ENCODE results near the gene CABP2. TPM values are rescaled to one million over a fixed set of nuclear protein-coding genes. Genes with fewer than 3 reads are reported as not detected.
A peak's percentile ranks its signal among the peaks of the same experiment; 100 is the strongest.

The CABP2 gene
- total RNA-seq, 1 donor from 2014 or later = not detected

DNA sequence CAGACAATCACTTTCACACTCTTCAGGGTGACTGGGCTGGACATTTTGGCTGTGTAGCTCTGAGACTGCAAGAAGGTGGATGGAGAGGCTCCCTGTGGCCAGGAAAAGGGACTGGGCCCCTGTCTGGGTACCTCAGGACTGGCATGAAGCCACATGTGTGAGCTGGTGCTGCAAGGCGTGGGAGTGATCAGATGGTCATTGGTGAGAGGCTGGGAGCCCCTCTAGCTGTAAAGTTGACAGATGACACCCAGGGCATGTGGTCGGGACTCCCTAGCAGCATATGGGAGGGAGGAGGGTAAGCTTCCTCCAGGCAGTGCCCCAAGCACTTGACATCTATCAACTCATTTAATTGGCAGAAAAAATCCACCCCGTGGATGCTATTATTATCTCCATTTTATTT, 18.9 kb upstream of the CABP2 start:
- DNase-seq (ENCODE audit: low spot score) (no peak), ATAC-seq (no peak)
- intact Hi-C loops (cut with DNase I) = no loop called here

DNA sequence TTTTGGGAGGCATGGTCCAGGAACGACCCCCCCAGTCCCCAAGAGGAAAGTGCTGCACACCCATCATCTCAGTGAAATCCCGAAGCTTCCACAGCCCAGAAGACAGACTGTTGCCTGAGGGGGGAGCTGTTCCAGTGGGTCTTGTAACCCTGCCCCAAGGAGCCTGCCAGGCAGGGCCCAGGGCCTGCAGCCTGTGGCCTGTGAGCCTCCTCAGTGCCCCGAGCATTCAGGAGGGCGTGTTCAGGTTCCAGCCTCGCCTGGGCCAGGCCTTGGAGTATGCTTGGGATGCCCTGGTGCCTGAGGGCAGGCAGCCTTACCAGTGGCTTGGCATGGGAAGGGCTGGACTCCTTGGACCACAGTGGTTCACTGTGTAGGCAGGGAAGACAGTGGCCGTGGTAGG, 18.0 kb upstream of the CABP2 start:
- DNase-seq (ENCODE audit: low spot score) (no peak), ATAC-seq (no peak)
- intact Hi-C loops (cut with DNase I) = no loop called here

DNA sequence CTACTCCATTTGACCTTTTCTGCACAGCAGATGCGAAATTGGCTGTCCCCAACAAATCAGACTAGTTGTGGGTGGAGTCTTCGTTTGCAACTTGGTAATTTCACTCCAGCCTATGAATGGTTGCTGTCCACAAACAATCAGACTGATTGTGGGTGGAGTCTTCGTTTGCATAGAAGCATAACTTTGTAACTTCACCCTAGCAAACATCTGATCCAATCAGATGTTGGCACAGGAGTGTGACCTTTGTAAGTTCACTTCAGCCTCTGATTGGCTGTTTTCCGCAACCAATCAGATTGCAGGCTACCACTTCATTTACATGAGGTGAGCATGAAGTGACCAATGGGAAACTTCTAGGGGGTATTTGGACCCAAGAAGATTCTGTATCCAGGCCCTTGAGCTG, 16.3 kb upstream of the CABP2 start:
- no peak for DNase-seq (ENCODE audit: low spot score)
- ATAC-seq = no peak
- intact Hi-C loops (cut with DNase I) = no loop called here

DNA sequence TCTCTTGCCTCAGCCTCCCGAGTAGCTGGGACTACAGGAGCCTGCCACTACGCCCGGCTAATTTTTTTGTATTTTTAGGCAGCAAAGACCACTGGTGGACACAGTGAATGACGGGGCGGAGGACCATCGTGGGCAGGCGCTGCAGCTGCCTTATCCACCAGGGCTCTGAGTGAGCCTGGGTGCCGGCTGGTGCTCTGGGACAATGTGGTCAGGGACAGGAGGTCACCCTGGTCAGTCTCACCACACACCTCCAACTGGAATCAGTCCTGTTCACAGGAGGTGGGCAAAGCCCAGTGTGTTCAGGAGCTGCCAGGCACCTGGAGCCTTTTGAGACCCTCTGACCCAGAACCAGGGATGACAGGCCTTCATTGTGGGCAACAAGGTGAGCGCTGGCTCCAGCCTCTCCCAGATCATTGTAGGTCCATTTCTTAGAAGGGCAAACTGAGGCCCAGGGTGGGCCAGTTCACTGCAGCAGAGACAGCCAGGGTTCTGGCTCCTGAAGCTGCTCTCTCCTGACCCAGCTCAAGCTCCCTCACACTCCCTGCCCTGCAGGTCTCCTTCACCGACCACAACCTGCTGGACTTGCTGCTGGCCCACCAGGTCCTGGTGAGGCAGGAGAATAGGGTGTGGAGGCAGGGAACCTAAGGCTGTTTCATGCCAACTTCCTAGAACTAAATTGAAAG, 15.7 kb upstream of the CABP2 start:
- no peak for DNase-seq (ENCODE audit: low spot score)
- intact Hi-C loops (cut with DNase I) = no loop called here
- ATAC-seq = no peak

DNA sequence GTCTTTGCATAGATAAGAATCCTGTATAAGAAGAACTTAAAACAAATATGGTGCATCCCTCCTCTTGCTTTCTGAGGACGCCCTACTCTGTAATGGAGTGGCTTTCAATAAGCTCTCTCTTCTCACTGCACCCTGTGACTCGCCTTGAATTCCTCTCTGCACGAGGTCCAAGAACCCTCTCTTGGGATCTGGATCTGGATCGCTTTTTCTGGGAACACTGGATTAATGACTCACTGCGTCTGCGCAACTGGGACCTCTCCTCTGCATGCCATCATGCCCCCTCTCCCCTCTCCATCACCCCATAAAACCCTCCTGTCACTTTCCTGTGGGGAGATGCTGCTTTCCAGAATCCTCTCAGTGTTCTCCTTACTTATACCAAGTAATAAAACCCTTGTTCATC, 15.1 kb upstream of the CABP2 start:
- DNase-seq (ENCODE audit: low spot score) = no peak
- ATAC-seq = peak; percentile 49
- intact Hi-C loops (cut with DNase I) = no loop called here

DNA sequence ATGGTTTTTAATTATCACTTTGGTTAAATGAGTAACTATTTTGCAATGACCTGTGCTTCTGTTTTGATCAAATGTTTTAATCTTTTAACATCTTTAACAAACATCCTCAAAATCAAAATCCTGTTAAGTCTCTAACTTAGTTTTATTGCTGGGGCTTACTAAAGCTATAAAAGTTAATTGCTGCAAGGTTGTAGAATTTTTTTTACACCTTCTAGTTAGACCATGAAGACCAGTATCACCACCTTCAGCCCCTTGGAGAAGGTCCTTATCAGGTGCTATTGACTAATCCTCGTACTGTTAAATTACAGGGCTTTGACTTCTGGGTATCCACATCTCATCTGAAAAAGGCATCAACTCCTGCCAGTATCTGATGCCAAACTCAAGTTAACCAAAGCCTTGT, 12.3 kb upstream of the CABP2 start:
- intact Hi-C loops (cut with DNase I) = no loop called here
- no peak for ATAC-seq
- DNase-seq (ENCODE audit: low spot score) = no peak

DNA sequence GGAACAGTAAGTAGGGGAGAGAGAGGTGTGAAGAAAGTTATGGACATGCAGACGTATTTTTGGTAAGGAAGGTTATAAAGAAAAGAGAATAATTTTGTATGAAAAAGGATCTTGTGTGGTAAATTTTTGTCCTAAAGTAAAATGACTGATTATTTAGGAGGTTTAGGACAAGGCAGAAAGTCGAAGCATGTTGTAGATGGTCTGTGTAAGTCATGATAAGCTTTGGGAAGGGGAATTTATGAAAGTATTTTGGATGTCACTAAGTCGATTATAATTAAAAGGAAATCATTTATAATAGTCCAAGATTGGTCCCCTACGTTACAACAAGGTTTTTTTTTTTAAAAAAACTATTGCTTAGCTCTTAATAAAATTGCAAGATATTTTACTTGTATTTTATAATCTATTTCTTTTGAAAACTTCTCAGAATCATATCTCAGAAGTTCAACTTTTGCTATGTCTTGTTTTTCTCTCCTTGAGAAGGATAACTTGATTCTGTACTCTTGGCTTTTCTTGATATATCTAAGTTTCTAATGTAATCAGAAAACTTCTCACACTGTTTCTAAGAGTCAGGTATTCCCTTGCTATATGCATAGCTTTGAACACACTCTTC, 10.9 kb upstream of the CABP2 start:
- no peak for ATAC-seq
- intact Hi-C loops (cut with DNase I) = no loop called here
- DNase-seq (ENCODE audit: low spot score) = no peak

DNA sequence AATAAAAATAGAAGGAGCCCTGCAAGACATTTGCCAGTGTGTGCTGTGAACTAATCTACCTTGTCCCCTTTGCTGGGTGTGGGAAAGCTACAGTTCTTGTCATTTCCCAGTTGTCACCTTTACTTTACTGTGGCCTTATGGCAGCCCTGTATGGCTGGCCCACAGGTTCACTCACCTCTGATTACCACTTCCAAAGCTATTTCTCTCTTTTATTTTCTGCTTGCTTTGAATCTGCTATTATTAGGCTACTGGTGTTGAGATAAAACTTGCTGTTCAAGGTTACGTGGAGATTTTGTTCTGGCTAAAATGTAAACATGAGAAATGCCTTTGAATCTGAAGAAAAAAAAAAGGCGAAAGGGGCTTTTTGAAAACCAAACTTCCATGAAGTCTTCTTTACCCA, 9.6 kb upstream of the CABP2 start:
- DNase-seq (ENCODE audit: low spot score) (no peak), ATAC-seq (no peak)
- intact Hi-C loops (cut with DNase I) = no loop called here

DNA sequence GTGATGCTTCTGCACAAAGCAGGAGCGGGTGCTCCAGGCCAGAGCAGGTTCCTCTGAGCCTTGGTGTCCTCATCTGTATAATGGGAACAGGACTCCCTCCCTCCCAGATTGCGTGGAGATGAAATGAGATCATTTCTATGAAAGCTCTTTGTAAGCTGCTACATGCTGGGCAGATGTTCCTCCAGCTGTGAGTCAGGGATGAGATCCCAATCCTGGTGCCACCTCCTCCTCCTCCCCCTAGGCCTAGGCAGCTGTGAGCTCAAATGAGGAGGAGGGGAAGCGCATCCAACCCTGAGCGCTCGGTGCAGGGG, 7.0 kb upstream of the CABP2 start:
- ATAC-seq (no peak), DNase-seq (ENCODE audit: low spot score) (no peak)
- intact Hi-C loops (cut with DNase I) = no loop called here

DNA sequence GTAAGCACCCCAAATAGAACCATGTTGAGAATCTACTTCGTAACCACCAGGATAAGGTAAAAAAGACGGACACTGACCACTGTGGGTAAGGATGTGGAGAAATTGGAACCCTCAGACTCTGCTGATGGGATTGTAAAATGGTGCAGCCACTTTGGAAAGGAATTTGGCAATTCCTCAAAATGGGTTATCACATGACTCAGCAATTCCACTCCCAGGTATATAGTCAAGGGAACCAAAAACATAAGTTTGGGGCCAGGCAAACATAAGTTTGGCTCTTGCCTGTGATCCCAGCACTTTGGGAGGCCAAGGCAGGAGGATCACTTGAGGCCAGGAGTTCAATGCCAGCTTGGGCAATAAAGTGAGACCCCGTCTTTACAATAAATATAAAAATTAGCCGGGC, 5.1 kb upstream of the CABP2 start:
- DNase-seq (ENCODE audit: low spot score) (no peak), ATAC-seq (no peak)
- intact Hi-C loops (cut with DNase I) = no loop called here

DNA sequence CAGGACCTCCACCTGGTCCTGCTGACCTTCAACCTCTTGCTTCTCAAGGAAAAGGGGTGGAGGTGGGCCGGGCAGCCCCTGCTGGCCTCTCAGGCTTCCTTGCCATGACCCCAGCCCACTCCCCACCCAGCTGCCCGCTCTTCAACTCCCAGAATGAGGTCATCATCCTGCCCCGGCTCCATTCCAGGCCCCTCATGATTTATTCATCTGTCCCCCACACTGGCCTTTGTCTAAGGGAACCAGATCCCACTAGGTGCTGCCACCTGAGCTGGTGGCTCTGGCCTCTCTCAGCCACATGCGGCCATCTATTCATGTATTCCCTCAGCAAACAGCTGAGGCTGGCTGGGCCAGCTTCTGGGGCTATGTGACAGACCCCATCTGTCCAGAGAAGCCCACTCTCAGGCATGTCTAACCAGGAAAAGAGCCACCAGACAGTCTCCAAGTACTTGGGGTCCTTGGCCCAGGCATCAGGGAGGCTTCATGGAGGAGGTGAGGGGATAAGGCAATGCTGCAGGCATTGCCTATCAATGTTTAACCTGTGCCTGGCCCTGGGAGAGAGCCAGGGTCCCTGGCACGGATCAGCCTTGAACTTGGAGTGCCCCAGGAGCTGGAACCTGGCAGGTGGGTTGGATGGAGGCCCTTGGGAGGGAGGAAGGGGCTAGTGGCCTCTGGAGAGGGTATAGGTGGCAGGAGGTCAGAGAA, 2.2 kb upstream of the CABP2 start:
- DNase-seq (ENCODE audit: low spot score) (no peak), ATAC-seq (no peak)
- intact Hi-C loops (cut with DNase I) = no loop called here

DNA sequence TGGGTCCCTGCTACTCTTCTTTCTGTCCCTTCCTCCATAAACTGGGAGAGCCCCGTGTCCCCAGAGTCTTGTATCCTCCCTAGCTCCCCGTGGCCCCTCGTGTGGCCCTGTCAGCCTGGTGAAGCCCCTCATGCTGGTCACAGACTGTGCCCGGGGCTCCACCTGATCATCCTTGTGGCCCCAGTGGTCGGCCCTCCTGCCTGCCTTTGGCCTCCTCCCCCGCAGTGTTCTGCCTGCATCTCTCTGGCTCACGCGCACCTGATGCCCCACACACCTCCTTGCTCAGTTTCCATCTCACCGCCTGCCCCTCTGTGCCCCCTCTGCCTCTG, 1.2 kb upstream of the CABP2 start:
- no peak for DNase-seq (ENCODE audit: low spot score)
- intact Hi-C loops (cut with DNase I) = no loop called here
- no peak for ATAC-seq

DNA sequence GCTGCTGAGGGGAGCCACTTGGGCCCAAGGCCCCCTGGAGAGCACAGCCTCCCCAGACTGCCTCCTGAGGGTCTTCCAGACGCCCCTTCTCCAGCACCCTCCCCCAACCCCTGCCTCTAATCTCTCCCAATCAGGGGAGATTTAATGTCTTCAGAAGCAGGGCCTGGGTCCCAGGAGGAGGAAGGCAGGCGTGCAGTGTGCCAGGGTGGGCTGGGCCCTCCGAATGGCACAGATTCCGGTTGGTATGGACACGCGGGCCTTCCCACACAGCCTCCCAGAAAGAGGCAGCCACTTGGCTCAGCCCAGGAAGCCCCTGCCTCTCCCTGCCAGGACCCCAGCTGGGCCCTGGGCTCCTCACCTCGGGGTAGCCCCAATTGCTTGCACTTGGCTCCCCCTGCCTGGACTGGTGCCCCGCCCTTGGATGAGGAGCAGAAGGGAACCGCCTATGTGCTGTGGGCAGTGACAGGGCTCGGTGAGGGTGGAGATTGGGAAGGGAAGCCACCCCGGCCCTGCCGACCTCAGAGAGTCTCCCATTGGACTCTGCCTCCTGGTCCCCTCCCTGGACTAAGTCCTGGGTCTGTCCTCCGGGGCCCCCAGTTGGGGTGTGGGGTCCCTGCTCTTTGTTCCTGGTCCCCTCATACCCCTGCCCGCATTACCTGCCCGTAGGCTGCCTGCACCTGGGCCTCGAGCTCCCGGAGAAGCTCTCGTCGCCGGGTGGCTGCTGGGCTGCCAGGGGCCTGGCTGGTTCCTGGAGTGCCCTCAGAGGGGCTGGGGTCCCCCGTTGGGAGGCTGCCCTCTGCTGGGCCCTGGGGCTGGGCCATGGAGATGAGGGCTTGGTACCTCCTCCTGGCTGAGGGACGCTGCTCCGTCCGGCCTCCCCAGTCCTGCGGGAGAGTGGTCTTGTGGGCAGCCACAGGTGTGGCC, 572 bp upstream of the CABP2 start:
- DNase-seq (ENCODE audit: low spot score) = no peak
- no peak for ATAC-seq
- intact Hi-C loops (cut with DNase I) = no loop called here

DNA sequence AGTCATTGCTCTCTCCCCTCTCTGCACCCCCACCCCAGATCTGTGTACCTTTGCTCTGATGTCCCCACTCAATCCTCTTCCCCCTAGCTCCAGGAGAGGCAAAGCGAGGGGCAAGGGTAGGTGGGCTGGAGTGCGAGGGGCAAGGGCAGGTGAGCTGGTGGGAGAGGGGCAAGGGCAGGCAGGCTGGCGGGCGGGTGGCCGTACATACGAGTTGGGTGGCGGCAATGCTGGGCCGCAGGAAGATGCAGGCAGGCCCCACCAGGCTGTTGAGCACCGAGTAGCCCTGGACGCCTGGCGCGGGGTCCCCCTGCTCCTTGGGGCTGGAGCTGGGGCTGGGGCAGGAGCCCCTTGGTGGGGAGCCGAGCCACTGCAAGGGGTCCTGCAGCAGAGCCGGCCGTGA, 908 bp downstream of the CABP2 start:
- intact Hi-C loops (cut with DNase I) = no loop called here
- no peak for ATAC-seq
- no peak for DNase-seq (ENCODE audit: low spot score)

DNA sequence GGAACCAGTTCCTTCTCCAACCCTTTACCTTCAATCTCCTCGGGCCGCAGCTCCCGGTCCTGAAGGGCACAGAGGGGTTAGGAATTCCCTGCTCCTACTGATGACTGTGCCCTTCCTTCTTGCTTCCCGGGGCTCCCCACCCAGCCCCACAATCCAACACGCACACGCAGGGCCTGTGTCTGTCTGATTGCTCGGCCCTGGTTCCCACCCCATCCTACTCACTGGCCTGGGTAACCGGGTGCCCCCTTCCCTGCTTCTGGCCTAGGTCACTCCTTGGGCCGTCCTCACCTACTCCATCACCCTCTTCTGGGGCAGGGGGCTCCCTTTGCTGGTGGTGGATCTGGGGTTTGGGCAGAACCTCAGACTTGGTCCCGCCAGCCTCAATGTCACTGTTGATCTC, 1.3 kb downstream of the CABP2 start:
- DNase-seq (ENCODE audit: low spot score) (no peak), ATAC-seq (no peak)
- intact Hi-C loops (cut with DNase I) = no loop called here

DNA sequence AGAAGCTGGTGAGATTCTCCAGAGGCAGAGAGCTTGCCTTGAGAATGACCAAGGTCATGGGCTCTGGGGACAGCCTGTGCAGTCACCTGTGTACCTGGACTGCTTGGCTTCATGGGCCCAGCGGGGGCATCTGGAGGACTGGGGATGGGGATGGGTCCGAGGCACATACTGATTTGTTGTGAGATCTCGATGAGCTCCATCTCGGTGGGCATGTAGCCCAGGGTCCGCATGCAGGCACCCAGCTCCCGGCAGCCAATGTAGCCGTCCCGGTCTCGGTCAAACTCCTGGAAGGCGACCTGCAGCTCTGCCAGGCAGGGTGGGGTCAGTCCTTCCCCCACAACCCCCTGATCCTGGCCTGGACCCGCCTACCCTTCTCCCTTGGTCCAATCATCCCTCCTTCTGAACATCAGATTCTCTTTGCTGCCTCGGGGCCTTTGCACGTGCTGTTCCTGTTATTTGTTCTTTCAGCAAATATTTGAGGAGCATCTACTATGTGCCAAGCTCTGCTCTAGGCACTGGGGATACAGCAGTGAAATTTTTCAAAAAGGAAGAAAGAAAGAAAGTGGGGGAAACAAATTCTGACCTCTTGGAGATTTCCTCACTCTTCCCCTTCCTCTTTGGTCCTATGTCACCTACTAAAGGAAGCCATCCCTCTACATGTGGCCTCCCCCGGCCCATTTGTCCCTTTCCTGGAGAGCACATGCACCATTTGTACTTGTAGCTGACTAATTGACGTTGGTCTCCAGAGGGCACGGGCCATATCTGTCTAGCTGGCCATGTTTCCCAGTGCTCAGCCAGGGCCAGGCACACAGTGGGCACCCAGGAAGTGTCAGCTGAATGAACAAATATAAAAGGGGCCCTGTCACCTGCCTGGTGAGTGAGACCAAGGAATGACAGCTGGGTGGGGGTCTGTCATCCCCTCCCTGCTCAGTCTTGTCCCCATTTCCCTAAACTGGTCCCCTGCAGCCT, 2.1 kb downstream of the CABP2 start:
- intact Hi-C loops (cut with DNase I) = no loop called here
- no peak for ATAC-seq
- DNase-seq (ENCODE audit: low spot score) = no peak

DNA sequence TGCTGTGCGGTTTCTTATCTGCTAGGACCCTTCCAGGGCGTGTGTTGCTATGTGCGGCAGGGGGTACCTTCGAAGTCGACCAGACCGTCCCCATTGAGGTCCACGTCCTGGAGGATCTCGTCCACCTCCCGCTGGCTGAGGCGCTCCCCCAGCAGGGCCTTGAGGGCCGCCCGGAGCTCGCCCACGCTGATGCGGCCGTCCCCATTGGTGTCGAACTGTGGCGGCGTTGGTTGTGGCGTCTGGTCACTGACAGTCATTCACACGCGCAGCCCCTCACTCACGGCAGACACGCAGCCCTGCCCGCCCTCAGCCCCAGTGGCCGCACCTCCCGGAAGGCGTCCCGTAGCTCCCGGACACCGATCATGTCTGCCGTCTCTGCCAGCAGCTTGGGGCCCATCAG, 3.5 kb downstream of the CABP2 start:
- intact Hi-C loops (cut with DNase I) = no loop called here
- ATAC-seq = no peak

DNA sequence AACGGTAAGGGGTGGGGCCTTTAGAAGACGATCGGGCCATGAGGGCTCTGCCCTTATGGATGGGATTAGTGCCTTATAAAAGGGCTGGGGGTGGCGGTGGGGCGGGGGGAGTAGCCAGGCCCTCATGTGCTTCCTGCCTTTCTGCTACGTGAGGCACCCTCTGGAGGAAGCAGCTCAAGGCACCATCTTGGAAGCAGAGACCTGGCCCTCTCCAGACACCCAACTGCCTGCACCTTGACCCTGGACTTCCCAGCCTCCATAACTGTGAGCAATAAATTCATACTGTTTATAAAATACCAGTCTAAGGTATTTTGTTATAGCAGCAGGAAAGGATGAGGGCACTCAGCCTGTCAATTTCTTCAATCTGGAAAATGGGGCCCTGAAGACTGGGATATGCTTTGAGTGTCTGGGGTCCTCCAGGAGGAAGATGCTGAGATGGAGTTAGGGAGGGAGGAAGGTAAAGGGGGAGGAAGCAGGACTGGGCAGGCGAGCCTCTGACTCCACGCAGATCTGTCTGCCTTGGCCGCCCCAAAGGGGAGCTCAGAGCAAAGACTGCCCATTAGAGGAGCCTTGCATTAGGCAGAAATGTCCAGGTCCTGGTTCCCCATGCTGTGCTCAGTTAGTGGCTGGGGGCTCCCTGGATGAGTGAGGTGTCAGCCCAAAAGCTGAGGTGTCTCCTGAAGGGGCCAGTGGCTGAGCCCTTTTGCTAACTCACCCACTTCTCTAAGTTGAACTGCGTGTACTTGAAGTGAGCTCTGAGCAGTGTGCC, 5.3 kb downstream of the CABP2 start:
- ATAC-seq (no peak), DNase-seq (ENCODE audit: low spot score) (no peak)
- intact Hi-C loops (cut with DNase I) = no loop called here

More for the DNA sequence above, 3.5 kb downstream of the CABP2 start:
- no peak for DNase-seq (ENCODE audit: low spot score)

Data from sciatic nerve (tissue), 2 donors.